Hematopoietic multipotent progenitor cell treated with erythropoietin and hydrocortisone succinate and interleukin-3 and kit ligand, for 6 days (in vitro differentiated cells): ENCODE data around the gene TRAPPC10.
A peak's percentile ranks its signal among the peaks of the same experiment; 100 is the strongest.

Experiments used
- DNase-seq: peaks from one replicate; pipeline ENCODE4 v3.0.0-alpha.2; 2015

TRAPPC10 gene

GRCh38 chr21:44011579-44012473 lies at the start of gene TRAPPC10:
TSS of gene TRAPPC10 (plus strand) at chr21:44012309. CDS start at chr21:44012494, 185 bp downstream.
- peak; percentile 90 for DNase-seq

GRCh38 chr21:43965911-43966585 lies 46.1 kb upstream of the TRAPPC10 start:
- no peak for DNase-seq

GRCh38 chr21:43966946-43967512 lies 45.1 kb upstream of the TRAPPC10 start:
- no peak for DNase-seq

GRCh38 chr21:43967981-43968380 lies 44.1 kb upstream of the TRAPPC10 start:
- no peak for DNase-seq

- DNase-seq, result no peak
These were observed 43.5 kb upstream of the TRAPPC10 start for GRCh38 chr21:43968410-43969114.

- DNase-seq, result no peak
These were observed 43.0 kb upstream of the TRAPPC10 start for GRCh38 chr21:43969115-43969444.

GRCh38 chr21:43970551-43970950 lies 41.6 kb upstream of the TRAPPC10 start:
- DNase-seq, result no peak

- no peak for DNase-seq
These were observed 40.7 kb upstream of the TRAPPC10 start for GRCh38 chr21:43971201-43971991.

- no peak for DNase-seq
These were observed 40.2 kb upstream of the TRAPPC10 start for GRCh38 chr21:43971992-43972255.

- DNase-seq, result no peak
These were observed 39.1 kb upstream of the TRAPPC10 start for GRCh38 chr21:43972850-43973633.

GRCh38 chr21:43973634-43973955 lies 38.5 kb upstream of the TRAPPC10 start:
- no peak for DNase-seq

GRCh38 chr21:43974791-43975468 lies 37.2 kb upstream of the TRAPPC10 start:
- no peak for DNase-seq

- DNase-seq, result peak; percentile 84
These were observed 36.5 kb upstream of the TRAPPC10 start for GRCh38 chr21:43975469-43976098.

- no peak for DNase-seq
These were observed 35.4 kb upstream of the TRAPPC10 start for GRCh38 chr21:43976661-43977060.

GRCh38 chr21:43978060-43978459 lies 34.0 kb upstream of the TRAPPC10 start:
- DNase-seq, result no peak

- DNase-seq, result no peak
These were observed 32.5 kb upstream of the TRAPPC10 start for GRCh38 chr21:43979654-43980053.

- no peak for DNase-seq
These were observed 30.8 kb upstream of the TRAPPC10 start for GRCh38 chr21:43981151-43981870.

GRCh38 chr21:43981871-43982210 lies 30.3 kb upstream of the TRAPPC10 start:
- no peak for DNase-seq

- no peak for DNase-seq
These were observed 29.5 kb upstream of the TRAPPC10 start for GRCh38 chr21:43982489-43983078.

- DNase-seq, result no peak
These were observed 28.7 kb upstream of the TRAPPC10 start for GRCh38 chr21:43983390-43983789.
